HG03432 (cell line): ENCODE results near the gene THAP6.

ENCODE experiments used
- ATAC-seq: cut with Tn5 transposase; IDR thresholded peaks from one replicate; pipeline ENCODE4 v1.9.1; 2021; ENCODE audit warnings: mild to moderate bottlenecking, moderate library complexity; ENCODE audit not compliant: unreplicated experiment

THAP6 gene

GRCh38 chr4:75567725-75568124, 53.5 kb downstream of the THAP6 start:
- ATAC-seq: no peak
